Fibroblast of pulmonary artery (primary cell): ENCODE data around the gene MSI2.

Experiments
- DNase-seq: peaks from one replicate; pipeline ENCODE4 v3.0.0-alpha.2; 2010; ENCODE audit warnings: low read depth
- H3K4me3 ChIP-seq: replicated peaks from 2 replicates; pipeline ENCODE4 v1.5.1; 2011; ENCODE audit warnings: low read depth, mild to moderate bottlenecking, control low read depth, low read length, moderate library complexity
- TF ChIP-seq, protein P1 (sequence below): IDR thresholded peaks from 2 replicates; pipeline ENCODE4 v1.5.1; 2011; ENCODE audit warnings: mild to moderate bottlenecking, control low read depth, low read length, inconsistent platforms; ENCODE audit errors: missing control alignments

Gene MSI2

DNA sequence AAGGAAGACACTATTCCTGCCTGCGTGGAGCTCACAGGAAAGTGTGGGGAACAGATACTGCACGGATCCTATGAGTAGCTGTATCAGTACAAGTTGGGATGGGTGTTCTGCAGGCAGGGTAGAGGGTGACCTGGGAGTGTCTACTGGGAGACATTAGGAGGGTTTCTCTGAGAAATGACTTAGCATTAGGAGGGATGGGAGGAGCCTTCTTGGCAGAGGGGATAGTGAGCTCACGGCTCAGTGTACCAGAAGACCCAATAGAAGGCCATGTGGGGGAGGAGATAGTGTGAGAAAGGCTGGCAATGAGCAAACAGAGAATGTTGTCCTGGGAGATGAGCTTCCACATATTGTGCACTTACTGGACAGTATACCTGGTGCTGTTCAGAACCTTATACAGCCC, 109.1 kb downstream of the MSI2 start:
- TF ChIP-seq, protein P1, sequence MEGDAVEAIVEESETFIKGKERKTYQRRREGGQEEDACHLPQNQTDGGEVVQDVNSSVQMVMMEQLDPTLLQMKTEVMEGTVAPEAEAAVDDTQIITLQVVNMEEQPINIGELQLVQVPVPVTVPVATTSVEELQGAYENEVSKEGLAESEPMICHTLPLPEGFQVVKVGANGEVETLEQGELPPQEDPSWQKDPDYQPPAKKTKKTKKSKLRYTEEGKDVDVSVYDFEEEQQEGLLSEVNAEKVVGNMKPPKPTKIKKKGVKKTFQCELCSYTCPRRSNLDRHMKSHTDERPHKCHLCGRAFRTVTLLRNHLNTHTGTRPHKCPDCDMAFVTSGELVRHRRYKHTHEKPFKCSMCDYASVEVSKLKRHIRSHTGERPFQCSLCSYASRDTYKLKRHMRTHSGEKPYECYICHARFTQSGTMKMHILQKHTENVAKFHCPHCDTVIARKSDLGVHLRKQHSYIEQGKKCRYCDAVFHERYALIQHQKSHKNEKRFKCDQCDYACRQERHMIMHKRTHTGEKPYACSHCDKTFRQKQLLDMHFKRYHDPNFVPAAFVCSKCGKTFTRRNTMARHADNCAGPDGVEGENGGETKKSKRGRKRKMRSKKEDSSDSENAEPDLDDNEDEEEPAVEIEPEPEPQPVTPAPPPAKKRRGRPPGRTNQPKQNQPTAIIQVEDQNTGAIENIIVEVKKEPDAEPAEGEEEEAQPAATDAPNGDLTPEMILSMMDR, result no peak
- DNase-seq, result peak; percentile 58
- H3K4me3 ChIP-seq, result no peak overlapping the region

- TF ChIP-seq, protein P1, result no peak
- no peak for DNase-seq
- no peak overlapping the region for H3K4me3 ChIP-seq
Measured at GRCh38 chr17:57366177-57366557, 109.8 kb downstream of the MSI2 start.

DNA sequence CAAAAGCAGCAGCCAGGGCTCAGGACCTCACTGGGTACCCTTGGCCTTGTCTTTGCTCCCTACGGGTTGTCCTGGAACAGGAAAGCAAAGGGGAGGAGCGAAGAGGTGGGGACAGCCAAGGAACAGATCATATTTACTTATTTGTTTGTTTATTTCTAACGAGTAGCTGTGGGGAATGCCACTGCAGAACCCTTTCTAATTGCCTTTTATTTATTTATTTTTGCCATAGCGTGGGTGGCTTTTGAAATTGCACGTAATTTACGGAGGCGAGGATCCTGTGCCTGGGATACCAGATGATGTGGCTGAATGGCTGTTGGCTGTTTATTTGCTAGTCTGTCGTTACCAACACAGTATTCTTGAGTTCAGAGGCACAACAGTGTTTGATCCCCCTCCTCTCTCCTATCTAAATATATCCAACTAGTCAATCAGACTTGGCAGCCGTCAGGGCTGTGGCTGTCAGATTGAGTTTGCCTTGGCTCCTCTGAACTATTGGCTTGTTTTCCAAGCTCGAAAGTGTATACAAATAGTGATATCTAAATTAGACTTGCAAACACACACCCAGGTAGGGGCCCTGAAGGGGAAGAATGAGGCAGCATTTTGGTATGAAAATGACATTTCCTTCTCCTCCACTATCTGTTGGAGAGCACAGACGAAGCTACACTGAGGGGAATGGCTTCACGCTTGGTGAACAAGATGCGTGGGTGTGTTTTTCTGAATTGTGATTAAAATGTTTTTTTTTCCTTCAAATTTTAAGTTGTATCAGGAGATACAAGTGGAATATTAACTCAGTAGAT, 110.4 kb downstream of the MSI2 start:
- peak; percentile 23 for DNase-seq
- TF ChIP-seq, protein P1, result no peak
- no peak overlapping the region for H3K4me3 ChIP-seq

- TF ChIP-seq, protein P1, result no peak
- no peak for DNase-seq
- H3K4me3 ChIP-seq, result no peak overlapping the region
Measured at GRCh38 chr17:57368637-57369336, 112.5 kb downstream of the MSI2 start.

DNA sequence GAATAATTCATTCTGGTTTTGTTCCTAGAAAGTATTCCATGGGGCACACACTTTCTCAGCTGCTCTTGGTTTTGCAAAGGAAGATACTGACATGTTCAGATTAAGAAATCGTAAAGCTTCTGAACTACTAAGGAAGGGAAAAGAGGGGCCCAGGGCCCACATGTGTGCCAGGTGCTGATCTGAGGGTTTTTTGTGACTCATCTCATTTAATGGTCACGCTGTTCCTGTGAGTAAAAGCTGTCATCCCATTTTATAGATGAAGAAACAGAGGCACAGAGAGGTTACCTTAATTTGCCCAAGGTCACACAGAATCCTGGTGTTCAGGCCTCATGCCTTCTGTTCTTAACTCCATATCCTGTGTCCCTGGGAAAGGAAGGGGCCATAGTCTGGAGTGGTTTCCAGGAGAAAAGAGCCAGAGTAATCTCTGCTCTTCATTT, 113.2 kb downstream of the MSI2 start:
- TF ChIP-seq, protein P1, result no peak
- H3K4me3 ChIP-seq, result no peak overlapping the region
- DNase-seq, result peak; percentile 21

GRCh38 chr17:57370037-57370581, 113.8 kb downstream of the MSI2 start:
- TF ChIP-seq, protein P1, result no peak
- no peak overlapping the region for H3K4me3 ChIP-seq
- DNase-seq, result peak; percentile 92
